Psoas muscle (tissue), 8 donors: ENCODE results near the gene ACTN4. TPM values are rescaled to one million over a fixed set of nuclear protein-coding genes. Genes with fewer than 3 reads are reported as not detected.

Source experiments
- ATAC-seq, 4 donors: fragments of 200-7000 bp; cut with Tn5 transposase; one replicate each; pipeline ENCODE4 v1.9.1; 2020; ENCODE audit warnings: moderate library complexity in 3 of 4, mild to moderate bottlenecking in 2 of 4
- DNase-seq, 2 donors: peaks; one replicate each; pipeline ENCODE4 v3.0.0-alpha.2; 2020
- H3K27ac ChIP-seq: fragments of 200-600 bp; one replicate; pipeline ENCODE4 v1.8.0; 2022
- H3K27me3 ChIP-seq, 3 donors: fragments of 200-600 bp in 1 of 3; one replicate each; pipeline versions ENCODE4 v1.6.1 to v1.8.0; 2013 to 2022; ENCODE audit warnings: low read length in 2 of 3, mild to moderate bottlenecking in 2 of 3, moderate library complexity in 1 of 3; ENCODE audit not compliant: insufficient read depth in 3 of 3
- H3K36me3 ChIP-seq, 2 donors: fragments of 200-600 bp in 1 of 2; one replicate each; pipeline versions ENCODE4 v1.6.1 to v1.8.0; 2013 to 2022; ENCODE audit warnings: low read depth in 1 of 2, mild to moderate bottlenecking in 1 of 2, moderate library complexity in 1 of 2; ENCODE audit not compliant: insufficient read depth in 1 of 2
- H3K4me1 ChIP-seq: fragments of 200-600 bp; one replicate; pipeline ENCODE4 v1.8.0; 2022
- H3K4me3 ChIP-seq: fragments of 200-600 bp; one replicate; pipeline ENCODE4 v1.8.0; 2022; ENCODE audit warnings: mild to moderate bottlenecking
- H3K9me3 ChIP-seq: fragments of 200-600 bp; one replicate; pipeline ENCODE4 v1.8.0; 2022
- CTCF ChIP-seq: fragments of 200-600 bp; IDR thresholded peaks from one replicate; pipeline ENCODE4 v1.8.0; 2022; ENCODE audit warnings: antibody characterized with exemption
- WGBS, 3 donors: extraction: QIAGEN DNeasy Blood & Tissue Kit; methylation state at CpG; one replicate each; pipeline versions ENCODE4 v1.1.6 to v1.1.7; 2013; 5-methylcytosine and 5-hydroxymethylcytosine counted together
- intact Hi-C, 2 donors: fragments of 100-400 bp; cut with DNase I; formaldehyde crosslinking; loops; one replicate each; pipeline versions ENCODE4 v1.11.0 to v1.14.2; 2022
- polyA plus RNA-seq, 3 donors: library from polyadenylated mRNA; stranded (reverse); fragments of 200-250 nt; gene quantifications; one replicate each; pipeline ENCODE4 v1.2.3, GENCODE V29; 2013
- total RNA-seq, 4 donors: library from RNA; stranded (reverse); fragmentation: NEBNext Ultra II Directional in 2 of 4; extraction: Animal tissue kit (Norgen Biotek cat#: 25700) in 2 of 4; gene quantifications; one replicate each; pipeline versions ENCODE4 v1.2.1 to v1.2.4, GENCODE V29; 2021 to 2023
- donor health status: healthy with polysubstance abuse.
- donor health status: DM: no; HTN: no; CAD: no; lungs with moderate emphysema.
- donor health status: Bipolar disorder and iron deficiency.
- donor health status: healthy.
- donor health status: DM: yes; HTN: yes; CAD: no.
- donor health status: DM: no; HTN: no; CAD: no.
- donor health status: DM: no; HTN: no; CAD: no.
- donor health status: DM: yes; HTN: yes; CAD: no.

The ACTN4 gene
- total and polyA plus RNA-seq, 7 donors = 38.3 to 127 (median 79.9) TPM

- no peaks in the 10 kb centered on the region for H3K9me3 ChIP-seq
- H3K4me1 ChIP-seq = peaks cover 90% of the 10 kb centered on the region
- H3K36me3 ChIP-seq = no peaks in the 10 kb centered on the region
- H3K4me3 ChIP-seq = no peak overlapping the region
- H3K27ac ChIP-seq = peak overlapping the region; percentile 98
- intact Hi-C loops = no loop called here
- ATAC-seq = no peak
- no peak for TF ChIP-seq CTCF
- no peak for DNase-seq
- no peaks in the 10 kb centered on the region for H3K27me3 ChIP-seq
- 81 to 87% (median 82%) methylated on average over 7 of the region's 7 CpGs for WGBS, 3 donors
Observed at GRCh38 chr19:38682872-38683392, 35.5 kb downstream of the ACTN4 start.

GRCh38 chr19:38683393-38684077, 36.1 kb downstream of the ACTN4 start:
- no peaks in the 10 kb centered on the region for H3K36me3 ChIP-seq
- no peak overlapping the region for H3K4me3 ChIP-seq
- DNase-seq (peak; percentile 77 to 85), ATAC-seq (peak; percentile 63 to 72 (median 68))
- no peak for TF ChIP-seq CTCF
- no peaks in the 10 kb centered on the region for H3K27me3 ChIP-seq
- 27 to 44% (median 34%) methylated on average over 10 of the region's 10 CpGs for WGBS, 3 donors
- H3K27ac ChIP-seq = peak overlapping the region; percentile 98
- intact Hi-C loops = no loop called here
- H3K9me3 ChIP-seq = no peaks in the 10 kb centered on the region
- H3K4me1 ChIP-seq = peaks cover 91% of the 10 kb centered on the region

- Histone ChIP-seq H3K27me3 (no peaks in the 10 kb centered on the region), H3K27ac (peak overlapping the region; percentile 98), H3K36me3 (no peaks in the 10 kb centered on the region), H3K4me3 (peak overlapping the region; percentile 16), H3K9me3 (no peaks in the 10 kb centered on the region), H3K4me1 (peaks cover 91% of the 10 kb centered on the region)
- intact Hi-C loops = no loop called here
- no peak for TF ChIP-seq CTCF
- WGBS, 3 donors = 20 to 41% (median 26%) methylated on average over 7 of the region's 7 CpGs
- DNase-seq = peak; percentile 80 to 87
- ATAC-seq = peak; percentile 73 to 82 (median 78)
Observed at GRCh38 chr19:38684078-38684861, 36.8 kb downstream of the ACTN4 start.

- ATAC-seq = no peak
Observed at GRCh38 chr19:38684862-38685665, 37.6 kb downstream of the ACTN4 start.

More at GRCh38 chr19:38684862-38685665, 37.6 kb downstream of the ACTN4 start:
- H3K27ac ChIP-seq = peak overlapping the region; percentile 98
- H3K27me3 ChIP-seq = no peaks in the 10 kb centered on the region
- peak overlapping the region; percentile 16 for H3K4me3 ChIP-seq
- H3K4me1 ChIP-seq = peaks cover 87% of the 10 kb centered on the region
- no peaks in the 10 kb centered on the region for H3K36me3 ChIP-seq
- TF ChIP-seq CTCF = no peak
- intact Hi-C loops = no loop called here
- H3K9me3 ChIP-seq = no peaks in the 10 kb centered on the region
- no peak for DNase-seq
- 50 to 78% (median 65%) methylated on average over 15 of the region's 15 CpGs for WGBS, 3 donors
